NCI-H187 (cell line): ENCODE data around the gene KRT72.

Experiments used
- DNase-seq, 2 experiments: peaks; one replicate each; lab custom pipeline; 2025; lab: John Stamatoyannopoulos, UW

KRT72 gene

DNA sequence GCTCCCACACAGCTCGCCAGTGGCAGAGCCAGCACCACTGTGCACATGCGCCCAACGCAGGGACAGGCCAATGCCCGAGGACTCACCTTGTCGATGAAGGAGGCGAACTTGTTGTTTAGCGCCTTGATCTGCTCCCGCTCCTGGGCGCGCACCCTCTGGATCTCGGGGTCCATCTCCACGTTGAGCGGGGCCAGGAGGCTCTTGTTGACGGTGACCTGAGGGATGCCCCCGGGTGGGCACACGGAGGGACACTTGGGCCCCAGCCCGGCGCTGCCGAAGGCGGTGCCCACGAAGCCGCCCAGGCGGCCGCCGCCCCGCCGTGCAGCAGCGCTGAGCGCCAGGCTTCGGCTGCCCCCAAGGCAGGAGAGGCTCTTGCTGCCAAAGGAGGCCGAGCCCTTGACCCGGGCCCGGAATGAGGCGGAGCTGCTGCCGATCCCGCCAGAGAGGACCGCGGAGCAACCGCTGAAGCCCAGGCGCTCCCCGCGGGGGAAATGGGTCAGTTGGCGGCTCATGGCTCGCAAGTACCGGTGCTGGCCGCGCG is at the start of gene KRT72:
TSS of gene KRT72 (minus strand) at position 523 of the 541 bp plus-strand sequence. CDS start at position 512, 11 bp downstream.
- DNase-seq = no peak

DNA sequence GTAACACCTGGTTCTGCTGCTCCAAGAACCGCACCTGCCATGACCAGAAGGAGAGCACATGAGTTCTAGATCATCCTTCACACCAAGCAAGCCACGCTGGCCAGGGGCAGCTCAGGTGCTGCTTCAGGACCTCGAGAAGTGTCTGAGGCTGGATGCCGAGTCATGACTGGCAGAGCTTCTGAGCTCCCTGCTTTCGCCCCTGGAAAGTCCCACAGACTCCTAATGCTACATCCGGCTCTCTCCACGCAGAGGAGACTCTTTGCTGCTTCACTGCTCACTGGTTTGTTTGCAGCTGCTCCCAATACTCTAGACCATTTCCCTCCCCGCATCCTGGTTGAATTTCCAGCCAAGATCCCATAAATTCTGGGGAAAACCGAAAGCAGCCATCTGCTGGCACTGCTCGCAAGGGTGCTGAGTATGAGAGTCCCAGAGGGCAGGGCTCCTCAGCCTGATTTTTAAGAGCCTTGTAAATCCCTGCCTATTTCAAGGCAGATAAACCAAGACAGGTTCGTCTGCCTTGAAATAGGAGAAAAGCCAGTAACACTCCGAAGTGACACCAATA is 49.3 kb upstream of the KRT72 start:
- no peak for DNase-seq

DNA sequence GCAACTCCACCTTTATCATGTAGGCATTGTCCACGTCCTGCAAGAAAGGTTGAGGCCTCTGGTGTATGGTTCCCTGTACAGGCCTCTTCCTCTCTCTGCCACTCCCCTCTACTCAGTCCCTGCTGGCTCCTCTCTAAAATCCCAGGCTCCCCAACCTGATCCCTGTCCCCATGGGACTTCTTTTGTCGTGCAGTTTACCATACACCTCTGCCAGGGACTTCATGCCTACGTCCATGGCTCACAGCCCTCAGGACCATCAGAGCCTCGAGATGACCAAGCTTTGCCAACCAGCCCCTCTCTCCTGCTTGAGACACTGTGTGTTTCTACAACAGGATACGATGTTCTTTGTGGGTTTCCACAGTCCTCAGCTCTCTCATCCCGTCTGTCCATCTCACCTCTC is 47.8 kb upstream of the KRT72 start:
- DNase-seq = no peak

DNA sequence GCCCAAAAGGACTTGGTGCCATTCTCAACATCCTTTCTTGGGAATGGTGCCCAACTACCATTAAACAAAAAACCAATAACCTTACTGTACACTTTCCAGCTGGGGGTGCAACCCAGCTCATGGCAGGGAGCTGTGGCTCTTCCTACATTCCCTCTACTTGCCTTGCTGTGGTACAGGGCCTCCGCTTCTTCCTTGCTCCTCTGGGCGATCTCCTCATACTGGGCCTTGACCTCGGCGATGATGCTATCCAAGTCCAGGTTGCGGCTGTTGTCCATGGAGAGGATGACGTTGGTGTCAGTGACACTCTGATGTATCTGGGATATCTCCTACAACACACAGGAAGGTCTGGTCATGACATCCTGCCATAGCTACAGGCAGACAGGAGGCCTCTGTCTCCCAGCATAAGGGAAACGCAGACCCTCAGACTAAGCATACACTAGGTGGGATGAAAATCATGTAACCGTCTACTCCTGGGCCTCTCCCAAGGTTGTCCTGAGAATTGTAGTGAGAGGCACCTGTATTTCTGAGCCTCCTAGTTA is 46.8 kb upstream of the KRT72 start:
- no peak for DNase-seq

DNA sequence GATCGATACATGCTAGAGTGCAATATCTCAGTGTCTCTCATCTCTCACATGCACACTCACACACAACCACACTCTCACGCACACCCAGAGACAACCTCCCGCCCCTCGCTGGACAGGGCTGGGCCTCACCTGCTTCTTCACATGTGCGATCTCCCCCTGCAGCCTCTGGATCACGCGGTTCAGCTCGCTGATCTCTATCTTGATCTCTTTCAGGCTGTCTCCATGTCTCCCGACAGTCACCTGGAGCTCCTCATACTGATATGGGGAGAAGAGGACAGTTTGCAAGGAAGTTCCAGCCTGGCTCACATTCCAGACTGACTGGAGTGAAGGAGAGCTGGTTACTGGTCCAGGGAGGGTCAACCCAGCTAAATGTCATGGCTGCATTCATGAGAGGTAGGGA is 46.3 kb upstream of the KRT72 start:
- no peak for DNase-seq

DNA sequence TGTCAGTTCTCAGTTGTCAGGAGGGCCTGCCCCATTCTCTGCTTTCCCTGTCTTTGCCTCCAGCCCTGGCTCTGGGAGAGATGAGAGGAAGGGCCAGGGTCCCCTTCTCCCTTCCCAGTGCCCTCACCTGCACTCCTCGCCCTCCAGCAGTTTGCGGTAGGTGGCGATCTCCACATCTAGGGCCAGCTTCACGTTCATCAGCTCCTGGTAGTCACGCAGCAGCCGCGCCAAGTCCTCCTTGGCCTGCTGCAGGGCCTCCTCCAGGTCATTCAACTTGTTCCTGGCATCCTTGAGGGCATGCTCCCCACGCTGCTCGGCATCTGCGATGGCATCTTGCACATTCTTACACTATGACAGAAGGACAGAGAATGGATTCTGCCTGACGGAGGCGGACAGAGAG is 45.4 kb upstream of the KRT72 start:
- no peak for DNase-seq

DNA sequence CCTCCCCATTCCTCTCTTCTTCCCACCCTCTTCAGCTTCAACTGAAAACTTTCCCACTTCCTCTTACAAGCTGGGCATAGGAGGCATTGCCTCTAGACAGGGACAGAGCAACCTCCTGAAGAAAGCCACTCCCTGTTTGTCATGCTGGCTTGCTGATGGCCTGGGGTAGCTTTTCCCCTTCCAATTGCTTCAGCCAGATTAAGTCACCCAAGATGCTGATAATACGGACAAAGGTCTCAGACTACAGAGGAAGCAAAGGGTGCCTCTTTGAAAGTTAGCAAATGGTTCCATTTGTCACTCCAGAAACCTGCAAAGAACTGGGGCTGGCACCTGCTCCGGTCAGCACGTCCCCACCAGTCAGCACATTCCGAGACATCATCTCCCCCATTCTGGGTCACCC is 44.7 kb upstream of the KRT72 start:
- DNase-seq = no peak

DNA sequence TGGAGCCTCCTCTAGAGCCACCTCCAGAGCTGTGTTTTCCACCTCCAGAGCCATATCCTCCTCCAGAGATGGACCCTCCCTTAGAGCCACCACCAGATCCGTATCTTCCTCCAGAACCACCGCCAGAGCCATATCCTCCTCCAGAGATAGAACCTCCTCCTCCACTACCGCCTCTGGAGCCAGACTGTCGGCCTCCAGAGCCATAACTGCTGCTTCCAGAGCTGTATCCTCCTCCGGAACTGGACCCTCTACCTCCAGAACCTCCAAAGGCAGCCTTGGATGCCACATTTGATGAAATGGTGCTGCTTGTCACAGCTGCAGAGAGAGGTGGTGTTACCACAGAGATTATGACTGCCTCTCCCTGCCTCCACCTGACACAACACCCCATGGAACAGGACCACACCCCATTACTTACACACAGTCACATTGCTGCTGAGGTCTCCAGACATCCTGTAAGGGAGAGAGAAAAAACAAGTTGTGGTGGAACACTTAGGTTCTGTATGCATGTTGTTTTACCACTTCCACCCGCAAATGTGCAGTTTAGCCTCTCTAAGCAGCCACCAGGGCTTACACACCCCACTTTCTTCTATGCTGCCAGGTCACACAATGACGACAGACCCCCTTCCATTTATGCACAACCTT is 44.0 kb upstream of the KRT72 start:
- DNase-seq = no peak

DNA sequence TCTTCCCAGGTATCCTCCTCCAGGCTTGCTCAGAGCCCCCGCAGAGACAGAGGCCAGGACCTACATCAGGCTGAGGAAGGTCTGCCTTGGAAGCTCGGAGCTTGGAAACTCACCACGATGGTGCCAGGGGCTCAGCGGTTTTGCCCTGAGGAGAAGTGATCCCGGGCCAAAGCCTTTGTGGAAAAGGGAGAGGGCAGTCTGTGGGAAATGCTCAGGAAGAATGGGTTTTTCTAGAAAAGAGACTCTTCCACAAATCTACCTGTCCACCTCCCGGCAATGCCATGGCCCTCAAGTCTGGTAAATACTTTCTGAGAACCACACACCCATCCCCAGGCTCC is 42.8 kb upstream of the KRT72 start:
- DNase-seq = no peak

DNA sequence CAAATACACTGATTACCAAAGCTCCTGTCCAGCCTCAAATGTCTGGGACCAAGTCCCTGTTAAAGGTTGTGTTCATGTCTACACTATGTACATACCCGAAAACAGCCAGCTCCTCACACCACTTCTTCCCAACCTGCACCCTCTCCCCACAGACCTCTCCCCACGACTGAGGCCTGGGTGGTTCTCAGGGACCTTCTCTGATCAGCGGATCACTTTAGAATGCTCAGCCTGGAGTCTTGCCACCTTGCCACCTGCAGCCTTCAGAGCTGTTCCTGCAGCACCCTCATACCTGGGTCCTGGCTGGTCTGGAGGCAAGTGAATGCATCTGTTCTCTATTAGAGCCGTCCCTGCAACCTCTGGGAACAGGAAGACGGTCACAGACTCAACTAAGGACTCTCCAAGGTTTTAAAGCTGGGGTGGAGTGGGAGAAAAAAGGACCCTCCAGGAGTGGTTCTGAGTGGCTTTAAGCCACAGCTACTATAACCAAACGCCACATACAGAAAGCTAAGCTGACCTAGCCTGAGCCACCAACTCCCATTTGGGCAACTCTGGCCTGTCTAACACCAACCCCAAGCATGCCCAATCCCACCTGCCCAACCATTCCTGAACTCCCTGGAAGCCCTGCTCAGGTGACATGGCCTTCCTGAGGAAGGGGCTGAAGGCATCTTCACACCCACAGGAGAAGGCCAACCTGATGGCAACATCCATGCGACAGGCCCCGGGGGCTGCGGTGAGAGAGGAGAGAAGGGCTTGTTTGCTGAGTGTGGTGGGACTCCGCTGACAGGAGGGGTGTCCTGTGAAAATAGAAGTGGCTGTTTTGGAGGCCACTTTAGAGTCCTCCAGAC is 42.2 kb upstream of the KRT72 start:
- DNase-seq = no peak

DNA sequence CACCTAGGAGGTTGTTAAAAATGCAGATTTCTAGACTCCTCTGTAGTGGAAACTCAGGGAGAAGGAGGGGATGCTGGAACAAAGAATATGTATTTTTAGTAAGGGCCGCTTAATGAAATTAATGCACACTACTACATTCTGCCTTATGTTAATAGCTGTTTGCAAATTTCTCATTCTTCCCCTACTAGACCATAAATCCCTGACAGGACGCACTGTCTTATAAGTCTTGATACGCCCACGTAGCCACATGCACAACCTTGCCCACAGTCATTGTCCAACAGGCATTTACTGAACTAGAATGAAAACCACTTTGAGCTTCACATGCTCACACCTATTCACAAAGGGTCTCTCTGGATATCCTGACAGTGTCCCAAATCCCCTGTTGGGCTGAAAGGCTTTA is 40.2 kb upstream of the KRT72 start:
- no peak for DNase-seq

DNA sequence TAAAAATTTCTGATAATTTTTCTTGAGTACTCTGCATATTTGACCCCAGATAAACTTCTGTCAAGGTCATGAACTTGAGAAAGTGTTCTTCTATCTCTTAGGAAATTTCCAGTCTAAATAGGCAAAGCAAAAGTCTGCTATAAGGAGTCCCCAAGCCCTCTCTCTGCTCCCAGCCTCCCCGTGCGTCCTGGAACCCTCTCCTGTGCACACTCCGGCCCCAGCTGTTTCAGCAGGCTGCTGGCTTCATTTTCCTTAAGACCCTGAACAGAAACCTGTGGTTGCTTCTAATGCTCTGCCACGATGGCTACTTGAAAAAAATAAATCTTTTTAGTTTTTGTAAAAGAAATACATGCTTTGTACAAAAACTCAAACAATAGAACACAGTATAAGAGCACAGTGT is 36.0 kb upstream of the KRT72 start:
- DNase-seq = no peak

DNA sequence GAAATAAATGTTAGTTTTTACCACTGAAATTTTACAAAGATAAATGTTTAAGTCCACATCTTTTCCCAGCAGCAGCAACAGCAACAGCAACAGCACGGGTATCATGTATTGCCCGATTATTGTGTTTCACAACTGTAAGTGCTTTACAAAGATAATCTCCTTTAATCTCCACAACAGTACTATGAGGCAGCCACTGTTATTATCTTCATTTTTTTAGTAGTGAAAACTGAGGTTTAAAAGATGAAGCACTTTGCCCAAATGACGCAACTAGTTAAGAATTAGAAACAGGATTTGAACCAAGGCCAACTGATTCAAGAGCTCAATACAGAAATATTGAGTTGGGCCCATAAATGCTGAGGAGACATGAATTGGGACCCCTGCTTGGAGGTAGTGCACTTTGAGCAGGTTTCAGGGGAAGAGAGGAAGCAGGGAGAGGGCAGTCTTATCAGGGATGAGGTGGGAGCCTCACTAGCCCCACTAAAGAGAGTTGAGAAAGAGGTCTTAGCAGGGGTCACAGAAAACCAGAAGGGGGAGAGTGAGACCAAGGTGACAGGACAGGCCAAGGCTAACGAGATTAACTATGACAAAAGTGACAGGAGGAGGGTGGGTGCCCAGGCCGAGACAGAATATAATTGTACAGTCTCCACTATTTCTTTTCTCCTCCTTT is 35.5 kb upstream of the KRT72 start:
- DNase-seq = no peak

DNA sequence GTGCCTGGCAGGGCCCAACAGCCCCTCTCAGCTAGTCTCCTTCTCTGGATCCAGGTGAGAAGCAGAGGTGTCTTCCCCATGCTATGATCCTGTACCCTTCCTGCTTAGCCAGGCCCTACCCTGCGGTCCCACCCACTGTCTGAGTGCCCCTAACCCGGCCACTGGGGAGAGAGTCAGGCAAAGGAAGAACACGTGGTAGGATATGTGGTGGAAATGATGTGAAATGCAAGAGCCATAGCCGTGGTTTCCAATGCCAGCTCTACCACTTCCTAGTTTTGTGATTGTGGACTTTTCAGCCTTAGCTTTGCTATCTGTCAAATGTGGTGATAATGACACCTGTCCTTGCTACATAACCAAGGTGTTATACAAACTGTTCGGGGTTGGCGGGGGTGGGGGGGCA is 34.9 kb upstream of the KRT72 start:
- DNase-seq = no peak

DNA sequence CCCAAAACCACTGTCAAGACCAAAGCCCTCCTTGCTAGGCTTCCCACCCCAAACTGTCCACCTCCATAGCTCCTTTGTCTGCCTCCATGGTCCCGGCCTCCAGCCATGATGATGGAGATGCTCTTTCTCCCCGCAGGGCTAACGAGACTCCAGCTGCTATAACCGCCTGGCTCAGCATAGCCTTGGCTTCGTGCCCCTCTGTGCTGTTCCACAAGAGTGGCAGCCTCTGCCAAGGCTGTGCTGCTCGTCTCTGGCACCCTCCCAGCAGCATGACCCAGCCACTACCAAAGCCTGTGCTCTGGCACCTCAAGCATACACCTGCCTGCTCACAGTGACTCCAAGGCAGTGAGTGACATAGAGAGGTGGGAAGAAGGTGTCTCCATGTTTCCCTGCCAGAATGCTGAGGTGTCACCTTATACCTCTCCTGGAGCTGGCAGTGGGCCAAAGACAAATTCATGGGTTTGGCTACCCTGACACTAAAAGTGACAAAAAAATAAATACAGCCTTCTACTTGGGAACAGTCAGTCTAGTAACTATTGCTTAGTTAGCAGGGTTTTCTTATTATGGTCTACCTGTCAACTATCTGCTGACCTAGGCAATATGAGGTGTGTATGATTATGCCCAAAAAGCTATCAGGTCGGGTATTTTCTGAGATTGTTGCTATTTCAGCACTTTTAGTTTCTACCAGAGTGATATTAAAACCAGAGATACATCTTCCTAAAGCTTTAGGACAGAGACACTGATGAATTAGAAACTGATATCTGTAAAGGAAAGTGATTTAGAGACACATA is 33.2 kb upstream of the KRT72 start:
- no peak for DNase-seq

DNA sequence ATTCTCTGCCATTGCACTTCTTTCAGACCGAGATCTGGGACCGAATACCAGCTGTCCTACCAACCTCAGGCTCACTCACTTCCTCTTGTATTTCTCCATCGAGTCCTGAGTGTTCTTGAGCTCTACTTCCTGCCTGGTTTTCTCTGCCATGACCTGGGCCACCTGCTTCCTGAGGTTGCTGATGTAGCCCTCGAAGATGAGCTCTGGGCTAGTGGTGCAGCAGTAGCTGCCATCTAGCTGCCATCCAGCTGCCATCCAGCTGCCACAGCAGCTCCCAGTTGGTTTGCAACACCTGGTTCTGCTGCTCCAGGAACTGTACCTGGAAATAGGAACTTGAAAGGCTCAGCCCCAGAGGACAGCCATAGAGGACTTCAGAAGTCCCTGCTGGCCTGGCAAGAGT is 32.1 kb upstream of the KRT72 start:
- DNase-seq = no peak

DNA sequence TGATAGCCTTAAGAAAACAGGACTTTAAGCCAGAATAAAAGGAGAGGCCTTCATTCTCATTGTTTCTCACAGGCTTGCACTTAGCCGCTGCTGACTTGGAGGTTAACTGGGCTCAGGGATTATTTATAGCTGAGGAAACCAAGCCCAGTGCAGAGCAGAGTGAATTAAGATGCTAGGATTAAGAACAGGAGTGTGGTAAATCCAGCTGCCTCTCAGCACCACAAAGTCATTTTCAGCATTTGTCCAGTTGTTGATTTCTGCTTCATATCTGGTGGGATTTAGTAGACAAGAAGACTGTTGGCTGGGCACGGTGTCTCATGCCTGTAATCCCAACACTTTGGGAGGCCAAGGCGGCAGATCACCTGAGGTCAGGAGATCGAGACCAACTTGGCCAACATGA is 31.4 kb upstream of the KRT72 start:
- DNase-seq = no peak

DNA sequence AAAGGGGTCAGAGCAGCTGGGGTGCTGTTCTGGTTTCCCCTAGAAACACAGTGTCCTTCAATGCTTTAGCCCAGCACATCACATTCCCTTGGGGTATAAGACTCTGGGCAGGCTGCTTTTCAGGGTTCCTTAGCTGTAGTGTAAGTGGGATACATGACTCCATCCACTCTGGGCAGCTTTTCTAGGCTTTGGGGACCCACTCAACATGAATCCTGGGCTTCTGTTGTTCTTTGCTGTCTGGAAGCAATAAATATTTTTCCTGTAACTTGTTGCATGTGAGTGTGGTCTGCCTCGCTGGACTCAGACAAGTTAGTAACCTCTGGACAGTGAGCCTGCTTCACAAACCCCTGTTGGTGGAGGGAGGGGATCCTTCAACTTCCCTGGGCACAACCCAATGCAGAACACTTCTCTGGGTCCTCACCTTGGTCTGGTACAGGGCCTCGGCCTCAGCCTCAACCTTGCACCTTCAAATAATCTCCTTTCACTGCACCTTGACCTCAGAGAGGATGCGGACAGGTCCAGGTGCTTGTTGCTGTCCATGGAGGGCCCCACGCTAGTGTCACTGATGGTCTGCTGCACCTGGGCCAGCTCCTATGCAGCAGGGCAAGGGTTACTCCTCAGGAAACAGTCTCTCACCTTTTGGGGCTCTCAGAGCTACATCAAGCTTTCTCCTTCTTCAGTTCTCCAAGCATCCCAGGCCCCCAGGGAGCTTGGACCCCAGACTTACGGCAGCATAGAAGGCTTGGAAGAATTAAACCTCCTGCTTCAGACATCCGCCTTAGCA is 30.6 kb upstream of the KRT72 start:
- no peak for DNase-seq

DNA sequence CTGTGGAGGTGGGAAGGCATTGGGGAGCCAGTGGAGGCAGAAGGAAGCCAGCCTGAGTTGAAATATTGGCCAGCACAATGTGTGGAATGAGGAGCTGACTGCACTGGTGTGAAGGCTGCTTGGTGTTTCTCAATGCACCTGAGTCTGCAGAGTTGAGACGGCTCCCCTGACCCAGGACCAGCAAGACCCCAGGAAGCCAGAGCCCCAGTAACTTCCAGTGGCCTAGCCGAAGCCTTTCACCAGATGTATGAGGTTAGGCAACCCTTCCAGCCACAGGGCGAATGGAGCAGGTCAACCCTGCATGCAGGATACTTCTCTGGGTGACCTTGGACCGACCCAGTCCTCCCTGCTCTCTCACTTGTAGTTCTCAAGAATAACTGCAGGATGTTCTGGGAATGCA is 30.0 kb upstream of the KRT72 start:
- no peak for DNase-seq

DNA sequence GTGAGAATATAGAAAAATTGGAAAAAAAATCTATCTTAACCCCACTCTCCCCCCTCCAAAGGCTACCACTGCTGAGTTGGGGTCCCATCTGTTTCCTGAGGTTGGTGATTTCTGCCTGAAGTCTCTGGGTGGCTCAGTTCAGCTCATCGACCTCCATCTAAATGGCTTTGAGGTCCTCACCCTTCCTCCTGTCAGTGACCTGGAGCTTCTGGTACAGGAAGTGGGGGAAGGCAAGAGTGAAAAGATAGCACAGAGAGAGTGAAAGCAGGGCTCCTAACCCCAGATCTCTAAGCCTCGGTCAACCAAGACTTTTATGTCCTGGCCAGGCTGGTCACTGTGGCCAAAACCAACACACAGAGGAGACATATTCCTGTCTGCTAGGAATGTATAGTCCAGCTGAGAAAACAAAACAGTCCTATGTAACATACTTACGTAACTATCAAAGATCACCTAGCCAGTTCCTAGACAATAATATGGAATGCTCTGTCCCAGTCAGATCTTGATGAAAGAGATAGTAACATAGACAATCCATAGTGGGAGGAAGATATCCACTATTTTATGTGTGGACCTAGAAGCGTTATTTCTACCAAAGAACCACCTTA is 29.4 kb upstream of the KRT72 start:
- DNase-seq = no peak
